ENCODE data around the gene HPGDS. TPM values are rescaled to one million over a fixed set of nuclear protein-coding genes. Genes with fewer than 3 reads are reported as not detected.
A peak's percentile ranks its signal among the peaks of the same experiment; 100 is the strongest.

HPGDS gene
- total and polyA plus RNA-seq, 4 donors: 0.08 to 4.9 (median 0.18) TPM

DNA sequence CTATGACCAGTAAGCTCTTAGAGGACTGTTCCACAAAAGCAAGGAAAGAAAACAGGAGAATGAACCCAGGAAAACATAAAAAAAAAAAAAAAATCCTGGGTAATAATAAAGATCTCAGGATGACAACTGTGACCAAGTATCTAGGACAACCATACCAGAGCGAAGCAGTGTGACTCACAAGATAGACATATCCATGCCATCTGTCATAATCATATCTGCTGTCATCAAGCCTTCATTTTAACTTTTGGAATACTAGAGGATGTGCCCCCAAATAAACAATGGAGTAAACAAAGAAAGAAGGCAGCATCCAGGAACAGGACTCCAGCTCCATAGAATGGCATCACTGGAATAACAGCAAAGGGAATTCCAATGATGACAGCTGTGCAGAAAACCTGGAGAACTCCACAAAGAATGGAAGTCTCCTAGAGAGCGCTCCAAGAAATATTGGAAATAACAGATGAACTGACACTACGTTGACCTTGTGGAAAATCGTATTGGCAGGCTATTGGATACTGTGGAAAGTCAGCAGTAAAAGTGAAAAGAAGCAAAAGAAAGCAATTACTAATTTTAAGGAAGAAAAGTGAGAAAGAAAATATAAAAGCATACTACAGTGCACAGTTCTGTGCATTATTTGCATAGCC is 35.3 kb downstream of the HPGDS start:
- no peak for DNase-seq (ENCODE audit: low spot score)
- Histone ChIP-seq H3K27me3 (ENCODE audit: control insufficient read depth in 4 of 4, insufficient read depth in 4 of 4, low read length in 3 of 4) (no peaks in the 10 kb centered on the region), H3K4me1 (ENCODE audit: control insufficient read depth in 4 of 4, insufficient read depth in 4 of 4, low read length in 3 of 4) (peaks cover 0 to 3% (median 0%) of the 10 kb centered on the region in 4 donors), H3K4me3 (ENCODE audit: low read depth in 1 of 3, low read length in 3 of 3) (no peak overlapping the region), H3K27ac (ENCODE audit: low read depth in 1 of 2, low read length in 2 of 2) (no peak overlapping the region), H3K36me3 (ENCODE audit: control insufficient read depth in 4 of 4, insufficient read depth in 3 of 4, low read depth in 1 of 4, low read length in 3 of 4) (no peaks in the 10 kb centered on the region), H3K9ac (ENCODE audit: low read depth in 1 of 2, low read length in 2 of 2) (no peak overlapping the region), H3K9me3 (ENCODE audit: control insufficient read depth in 4 of 4, low read length in 3 of 4) (no peaks in the 10 kb centered on the region)
- TF ChIP-seq SP1 (IDR thresholded peaks at IDR 0.05): no peak
- TF ChIP-seq, protein P1, sequence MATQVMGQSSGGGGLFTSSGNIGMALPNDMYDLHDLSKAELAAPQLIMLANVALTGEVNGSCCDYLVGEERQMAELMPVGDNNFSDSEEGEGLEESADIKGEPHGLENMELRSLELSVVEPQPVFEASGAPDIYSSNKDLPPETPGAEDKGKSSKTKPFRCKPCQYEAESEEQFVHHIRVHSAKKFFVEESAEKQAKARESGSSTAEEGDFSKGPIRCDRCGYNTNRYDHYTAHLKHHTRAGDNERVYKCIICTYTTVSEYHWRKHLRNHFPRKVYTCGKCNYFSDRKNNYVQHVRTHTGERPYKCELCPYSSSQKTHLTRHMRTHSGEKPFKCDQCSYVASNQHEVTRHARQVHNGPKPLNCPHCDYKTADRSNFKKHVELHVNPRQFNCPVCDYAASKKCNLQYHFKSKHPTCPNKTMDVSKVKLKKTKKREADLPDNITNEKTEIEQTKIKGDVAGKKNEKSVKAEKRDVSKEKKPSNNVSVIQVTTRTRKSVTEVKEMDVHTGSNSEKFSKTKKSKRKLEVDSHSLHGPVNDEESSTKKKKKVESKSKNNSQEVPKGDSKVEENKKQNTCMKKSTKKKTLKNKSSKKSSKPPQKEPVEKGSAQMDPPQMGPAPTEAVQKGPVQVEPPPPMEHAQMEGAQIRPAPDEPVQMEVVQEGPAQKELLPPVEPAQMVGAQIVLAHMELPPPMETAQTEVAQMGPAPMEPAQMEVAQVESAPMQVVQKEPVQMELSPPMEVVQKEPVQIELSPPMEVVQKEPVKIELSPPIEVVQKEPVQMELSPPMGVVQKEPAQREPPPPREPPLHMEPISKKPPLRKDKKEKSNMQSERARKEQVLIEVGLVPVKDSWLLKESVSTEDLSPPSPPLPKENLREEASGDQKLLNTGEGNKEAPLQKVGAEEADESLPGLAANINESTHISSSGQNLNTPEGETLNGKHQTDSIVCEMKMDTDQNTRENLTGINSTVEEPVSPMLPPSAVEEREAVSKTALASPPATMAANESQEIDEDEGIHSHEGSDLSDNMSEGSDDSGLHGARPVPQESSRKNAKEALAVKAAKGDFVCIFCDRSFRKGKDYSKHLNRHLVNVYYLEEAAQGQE (IDR thresholded peaks at IDR 0.05): no peak
- no peak for TF ChIP-seq NR2F2 (IDR thresholded peaks at IDR 0.05)
- TF ChIP-seq FOXA1 (IDR thresholded peaks at IDR 0.05): no peak
- WGBS: 93% methylated on average over 4 of the region's 4 CpGs

DNA sequence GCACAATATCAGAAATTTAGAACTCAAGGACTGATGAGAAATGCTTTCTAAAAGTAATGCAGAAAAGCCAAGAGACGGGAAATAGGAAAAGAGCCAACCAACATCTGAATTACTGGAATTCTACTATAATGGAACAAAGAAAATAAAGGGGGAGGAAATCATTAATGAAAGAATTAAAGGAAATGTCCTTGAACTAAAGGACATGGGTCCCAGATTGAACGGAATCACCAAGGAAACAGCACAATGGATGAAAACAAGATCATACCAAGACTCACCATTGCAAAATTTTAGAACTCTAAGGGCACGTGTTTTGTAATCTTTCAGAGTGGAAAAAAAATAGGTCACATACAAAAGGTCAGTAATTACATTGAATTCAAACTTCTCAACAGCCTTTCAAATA is 35.9 kb downstream of the HPGDS start:
- no peak for DNase-seq (ENCODE audit: low spot score)
- no peaks in the 10 kb centered on the region for H3K9me3 ChIP-seq (ENCODE audit: control insufficient read depth in 4 of 4, low read length in 3 of 4)
- TF ChIP-seq FOXA1 (IDR thresholded peaks at IDR 0.05) (no peak), TAF1 (conservative IDR thresholded peaks at IDR 0.05) (no peak), NR2F2 (IDR thresholded peaks at IDR 0.05) (peak; percentile 78), HNF4A (conservative IDR thresholded peaks at IDR 0.05) (no peak)
- TF ChIP-seq, protein P2, sequence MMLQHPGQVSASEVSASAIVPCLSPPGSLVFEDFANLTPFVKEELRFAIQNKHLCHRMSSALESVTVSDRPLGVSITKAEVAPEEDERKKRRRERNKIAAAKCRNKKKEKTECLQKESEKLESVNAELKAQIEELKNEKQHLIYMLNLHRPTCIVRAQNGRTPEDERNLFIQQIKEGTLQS (IDR thresholded peaks at IDR 0.05): no peak
- no peak overlapping the region for H3K27ac ChIP-seq (ENCODE audit: low read depth in 1 of 2, low read length in 2 of 2)
- H3K4me1 ChIP-seq (ENCODE audit: control insufficient read depth in 4 of 4, insufficient read depth in 4 of 4, low read length in 3 of 4): peaks cover 0 to 3% (median 0%) of the 10 kb centered on the region in 4 donors
- 59% methylated on average over 3 of the region's 3 CpGs for WGBS
- no peak overlapping the region for H3K4me3 ChIP-seq (ENCODE audit: low read depth in 1 of 3, low read length in 3 of 3)
- H3K9ac ChIP-seq (ENCODE audit: low read depth in 1 of 2, low read length in 2 of 2): no peak overlapping the region
- no peaks in the 10 kb centered on the region for H3K27me3 ChIP-seq (ENCODE audit: control insufficient read depth in 4 of 4, insufficient read depth in 4 of 4, low read length in 3 of 4)
- no peaks in the 10 kb centered on the region for H3K36me3 ChIP-seq (ENCODE audit: control insufficient read depth in 4 of 4, insufficient read depth in 3 of 4, low read depth in 1 of 4, low read length in 3 of 4)

DNA sequence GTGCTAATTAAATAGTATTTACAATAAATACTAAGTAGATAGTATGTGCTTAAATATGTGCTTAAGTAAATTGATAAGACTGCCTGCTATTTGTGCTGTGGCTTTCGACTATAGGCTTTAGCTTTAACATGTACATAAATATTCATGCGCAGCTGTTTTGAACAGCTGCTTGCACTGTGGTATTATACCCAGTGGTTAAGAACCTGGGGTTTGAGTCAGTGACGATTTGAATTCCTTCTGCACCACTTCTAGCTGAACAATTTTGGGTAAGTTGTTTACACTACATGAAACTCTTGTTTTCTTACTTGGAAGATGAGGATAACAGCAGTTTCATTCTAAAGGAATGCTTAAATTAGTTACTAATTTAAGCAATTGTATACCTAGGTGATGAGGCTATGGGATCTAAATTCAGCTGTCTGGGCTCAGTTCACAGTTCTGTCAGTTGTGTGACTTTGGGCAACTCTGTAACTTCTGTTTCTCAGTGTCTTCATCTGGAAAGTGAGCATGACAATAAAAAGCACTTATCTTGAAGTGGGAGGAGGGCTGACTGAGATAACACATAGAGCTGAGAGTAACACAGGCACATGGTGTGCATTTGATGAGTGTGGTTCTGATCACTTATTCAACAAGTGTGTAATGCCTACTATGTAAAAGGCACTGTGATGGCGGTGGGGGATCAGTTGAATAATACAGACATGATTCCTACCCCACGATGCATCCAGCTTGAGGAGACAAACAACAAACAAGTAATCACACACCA is 37.0 kb downstream of the HPGDS start:
- H3K4me3 ChIP-seq (ENCODE audit: low read depth in 1 of 3, low read length in 3 of 3): no peak overlapping the region
- no peaks in the 10 kb centered on the region for H3K36me3 ChIP-seq (ENCODE audit: control insufficient read depth in 4 of 4, insufficient read depth in 3 of 4, low read depth in 1 of 4, low read length in 3 of 4)
- H3K9me3 ChIP-seq (ENCODE audit: control insufficient read depth in 4 of 4, low read length in 3 of 4): no peaks in the 10 kb centered on the region
- 88% methylated on average over 5 of the region's 5 CpGs for WGBS
- no peak overlapping the region for H3K9ac ChIP-seq (ENCODE audit: low read depth in 1 of 2, low read length in 2 of 2)
- no peaks in the 10 kb centered on the region for H3K27me3 ChIP-seq (ENCODE audit: control insufficient read depth in 4 of 4, insufficient read depth in 4 of 4, low read length in 3 of 4)
- H3K27ac ChIP-seq (ENCODE audit: low read depth in 1 of 2, low read length in 2 of 2): no peak overlapping the region
- no peak for DNase-seq (ENCODE audit: low spot score)
- peaks cover 0 to 3% (median 0%) of the 10 kb centered on the region in 4 donors for H3K4me1 ChIP-seq (ENCODE audit: control insufficient read depth in 4 of 4, insufficient read depth in 4 of 4, low read length in 3 of 4)
- TF ChIP-seq YY1 (IDR thresholded peaks at IDR 0.05) (no peak), JUND (IDR thresholded peaks at IDR 0.05) (no peak)

Data from liver (tissue), 9 donors.